HCT116 (cell line): ENCODE data around the gene AQP1. TPM values are rescaled to one million over a fixed set of nuclear protein-coding genes. Genes with fewer than 3 reads are reported as not detected.

ENCODE experiments used
- ATAC-seq: fragments of 200-7000 bp; cut with Tn5 transposase; 2 replicates; pipeline ENCODE4 v1.9.1; 2020; ENCODE audit warnings: mild to moderate bottlenecking, moderate library complexity
- BruUV-seq: library from RNA; stranded (reverse); fragments of 400-500 nt; replicated peaks from 2 replicates; lab custom pipeline; 2021; lab: Mats Ljungman, UMichigan
- CTCF ChIA-PET: fragments of 300-600 bp; sonication (Branson Sonifier 250); formaldehyde crosslinking; loops from one replicate; lab custom pipeline; 2021; ENCODE audit warnings: antibody characterized with exemption; lab: Charles Lee
- POLR2A ChIA-PET: fragments of 300-600, 350-600 bp; sonication (Branson Sonifier 250); formaldehyde crosslinking; loops from one replicate; lab custom pipeline; 2021; ENCODE audit warnings: antibody characterized with exemption; lab: Charles Lee
- RAD21 ChIA-PET, 2 experiments: fragments of 300-600 bp; sonication (Branson Sonifier 250); formaldehyde crosslinking; loops; one replicate each; lab custom pipeline; 2023; ENCODE audit warnings: low total read pairs in 2 of 2; ENCODE audit not compliant: uncharacterized antibody in 2 of 2, unreplicated experiment in 2 of 2, low non-redundant PET in 1 of 2; lab: Charles Lee
- DNase-seq: peaks from one replicate; pipeline ENCODE4 v3.0.0-alpha.2; 2010; ENCODE audit warnings: low read depth, low spot score
- H2AFZ ChIP-seq: fragments of 200-600 bp; shearing (Covaris generic), sonication (generic); 2 replicates; pipeline ENCODE4 v1.6.1; 2017; ENCODE audit warnings: low read depth, mixed run types, mixed read lengths, antibody characterized with exemption, low read length; ENCODE audit not compliant: poor library complexity, severe bottlenecking
- H3K27ac ChIP-seq: 2 replicates; pipeline ENCODE4 v1.5.1; 2012; ENCODE audit warnings: low read depth, low read length
- H3K27me3 ChIP-seq: fragments of 200-600 bp; sonication (generic); 2 replicates; pipeline ENCODE4 v1.6.1; 2016; ENCODE audit warnings: mixed run types, low read length, mixed read lengths; ENCODE audit not compliant: insufficient read depth
- H3K36me3 ChIP-seq, 2 experiments: fragments of 200-500 bp in 1 of 2; fragments of 200-600 bp in 1 of 2; sonication (Bioruptor generic) in 1 of 2; sonication (generic) in 1 of 2; 2 replicates each; pipeline versions ENCODE4 v1.5.1 to v1.6.1; 2014 to 2016; ENCODE audit warnings: low read length in 2 of 2, inconsistent platforms in 1 of 2, mixed read lengths in 1 of 2, mixed run types in 1 of 2; ENCODE audit not compliant: insufficient read depth in 2 of 2, control insufficient read depth in 1 of 2
- H3K4me1 ChIP-seq, 2 experiments: fragments of 200-600 bp in 1 of 2; sonication (generic) in 1 of 2; 2 replicates each; pipeline versions ENCODE4 v1.5.1 to v1.6.1; 2012 to 2017; ENCODE audit warnings: low read length in 2 of 2, inconsistent platforms in 1 of 2, mild to moderate bottlenecking in 1 of 2, mixed read lengths in 1 of 2, mixed run types in 1 of 2, moderate library complexity in 1 of 2; ENCODE audit not compliant: insufficient read depth in 2 of 2, control insufficient read depth in 1 of 2
- H3K4me2 ChIP-seq: fragments of 200-600 bp; sonication (generic); 2 replicates; pipeline ENCODE4 v1.6.1; 2017; ENCODE audit warnings: mixed run types, low read length, mixed read lengths
- H3K4me3 ChIP-seq, 2 experiments: fragments of 200-600 bp in 1 of 2; sonication (generic) in 1 of 2; replicated peaks in 1 of 2; 2 replicates each; pipeline ENCODE4 v1.5.1; 2011 to 2016; ENCODE audit warnings: low read length in 2 of 2, control low read depth in 1 of 2, low read depth in 1 of 2, mild to moderate bottlenecking in 1 of 2, mixed read lengths in 1 of 2, mixed run types in 1 of 2
- H3K79me2 ChIP-seq: fragments of 200-600 bp; sonication (generic); 2 replicates; pipeline ENCODE4 v1.6.1; 2017; ENCODE audit warnings: mild to moderate bottlenecking, mixed run types, low read length, moderate library complexity, mixed read lengths; ENCODE audit not compliant: insufficient read depth
- H3K9ac ChIP-seq: fragments of 200-600 bp; sonication (generic); 2 replicates; pipeline ENCODE4 v1.6.1; 2016; ENCODE audit warnings: low read length, mixed read lengths
- H3K9me2 ChIP-seq: fragments of 200-600 bp; sonication (generic), shearing (Covaris generic); 2 replicates; pipeline ENCODE4 v1.6.1; 2017; ENCODE audit warnings: mixed run types, mild to moderate bottlenecking, moderate library complexity; ENCODE audit not compliant: insufficient read depth
- H3K9me3 ChIP-seq, 2 experiments: fragments of 200-500 bp in 1 of 2; fragments of 200-600 bp in 1 of 2; sonication (Bioruptor generic) in 1 of 2; sonication (generic) in 1 of 2; 2 replicates each; pipeline ENCODE4 v1.6.1; 2014 to 2017; ENCODE audit warnings: low read length in 2 of 2, mixed read lengths in 2 of 2, inconsistent platforms in 1 of 2, low read depth in 1 of 2, mild to moderate bottlenecking in 1 of 2, mixed run types in 1 of 2, moderate library complexity in 1 of 2; ENCODE audit not compliant: control insufficient read depth in 1 of 2, insufficient read depth in 1 of 2
- H4K20me1 ChIP-seq: fragments of 200-600 bp; sonication (generic), shearing (Covaris generic); 2 replicates; pipeline ENCODE4 v1.6.1; 2017; ENCODE audit warnings: mixed run types, mild to moderate bottlenecking, moderate library complexity; ENCODE audit not compliant: insufficient read depth
- CEBPB ChIP-seq: IDR thresholded peaks from 2 replicates; pipeline ENCODE4 v1.6.1; 2012; ENCODE audit warnings: low read depth
- FOSL1 ChIP-seq: IDR thresholded peaks from 2 replicates; pipeline ENCODE4 v1.6.1; 2012; ENCODE audit warnings: low read depth
- POLR2A ChIP-seq: IDR thresholded peaks from 2 replicates; pipeline ENCODE4 v1.7.0; 2011; ENCODE audit warnings: borderline replicate concordance; ENCODE audit not compliant: insufficient read depth, insufficient read length; ENCODE audit errors: extremely low read depth
- SIN3A ChIP-seq: IDR thresholded peaks from 2 replicates; pipeline ENCODE4 v1.6.1; 2012; ENCODE audit warnings: low read depth
- TCF7L2 ChIP-seq: IDR thresholded peaks from 2 replicates; pipeline ENCODE4 v1.7.0; 2011; ENCODE audit warnings: borderline replicate concordance, inconsistent platforms; ENCODE audit not compliant: insufficient read depth, insufficient read length; ENCODE audit errors: extremely low read depth
- intact Hi-C: fragments of 100-400 bp; cut with micrococcal nuclease; formaldehyde crosslinking; loops from 2 replicates; pipeline ENCODE4 v1.10.0; 2022
- total RNA-seq: library from RNA; stranded (reverse); gene quantifications from one replicate; pipeline ENCODE4 v1.2.1, GENCODE V29; 2021; ENCODE audit not compliant: unreplicated experiment
- TF ChIP-seq, protein P1 (sequence below): IDR thresholded peaks from 2 replicates; pipeline ENCODE4 v1.6.1; 2011; ENCODE audit warnings: mild to moderate bottlenecking, low read length, moderate library complexity; ENCODE audit not compliant: insufficient replicate concordance; ENCODE audit errors: extremely low read depth

Gene AQP1
- total RNA-seq, 1 experiment from 2014 or later, result 2.0 TPM

DNA sequence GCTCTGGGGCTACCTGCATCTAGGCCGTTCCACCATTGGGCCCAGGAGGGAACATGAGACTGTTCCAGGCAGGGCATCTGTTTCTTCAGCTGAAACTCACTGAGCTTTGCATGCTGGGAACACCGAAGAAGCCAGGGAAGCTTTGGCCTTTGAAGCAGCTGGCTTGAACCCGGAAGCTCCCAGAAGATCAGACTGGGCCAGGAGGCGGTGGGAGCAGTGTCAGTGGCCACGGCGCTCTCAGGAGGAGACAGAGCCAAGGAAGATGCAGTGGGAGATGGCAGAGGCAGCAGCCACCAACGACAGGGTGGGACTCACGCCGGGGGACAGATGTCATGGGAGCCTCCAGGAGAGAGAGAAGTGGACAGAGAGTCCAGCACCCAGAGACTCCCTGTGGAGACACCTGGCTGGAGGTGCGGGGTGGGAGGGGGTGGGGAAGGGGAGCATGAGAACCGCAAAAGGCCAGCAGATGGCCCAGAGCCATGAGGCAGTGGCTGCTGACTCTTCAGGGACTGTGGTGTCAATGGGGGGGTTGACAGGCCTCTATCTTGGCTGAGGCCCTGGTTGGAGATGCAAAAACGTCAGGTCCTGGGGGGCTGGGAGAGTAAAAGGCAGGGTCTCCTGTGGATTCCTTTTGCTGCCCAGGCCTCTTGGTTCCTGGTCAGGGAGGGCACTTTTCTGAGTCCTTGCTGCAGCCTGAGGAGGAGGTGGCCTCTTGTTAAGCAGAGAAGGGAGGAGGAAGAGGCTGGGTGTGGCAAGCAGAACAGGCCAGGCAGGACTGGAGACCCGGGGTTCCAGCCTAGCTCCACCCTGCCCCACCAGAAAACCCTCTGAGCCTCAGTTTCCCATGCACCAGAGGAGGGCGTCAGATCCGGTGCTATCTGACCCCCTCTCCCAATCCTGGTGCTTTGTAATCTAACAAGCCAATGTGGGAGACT lies 6.3 kb upstream of the AQP1 start:
- ChIA-PET POLR2A (no interaction called here), RAD21 (no interaction called here), CTCF (no interaction called here)
- ATAC-seq, result no peak
- Histone ChIP-seq H3K9me3 (no peaks in the 10 kb centered on the region), H2AFZ (no peak overlapping the region), H3K4me3 (no peak overlapping the region), H3K79me2 (no peaks in the 10 kb centered on the region), H4K20me1 (no peaks in the 10 kb centered on the region), H3K27me3 (no peaks in the 10 kb centered on the region), H3K36me3 (no peaks in the 10 kb centered on the region), H3K4me1 (peaks cover 2 to 14% of the 10 kb centered on the region in 2 experiments; a peak in 2 of 4 replicates), H3K27ac (no peak overlapping the region), H3K9ac (no peak overlapping the region), H3K9me2 (no peaks in the 10 kb centered on the region), H3K4me2 (no peak overlapping the region)
- no peak for TF ChIP-seq POLR2A
- no peak for TF ChIP-seq CEBPB
- TF ChIP-seq FOSL1, result no peak
- TF ChIP-seq, protein P1, sequence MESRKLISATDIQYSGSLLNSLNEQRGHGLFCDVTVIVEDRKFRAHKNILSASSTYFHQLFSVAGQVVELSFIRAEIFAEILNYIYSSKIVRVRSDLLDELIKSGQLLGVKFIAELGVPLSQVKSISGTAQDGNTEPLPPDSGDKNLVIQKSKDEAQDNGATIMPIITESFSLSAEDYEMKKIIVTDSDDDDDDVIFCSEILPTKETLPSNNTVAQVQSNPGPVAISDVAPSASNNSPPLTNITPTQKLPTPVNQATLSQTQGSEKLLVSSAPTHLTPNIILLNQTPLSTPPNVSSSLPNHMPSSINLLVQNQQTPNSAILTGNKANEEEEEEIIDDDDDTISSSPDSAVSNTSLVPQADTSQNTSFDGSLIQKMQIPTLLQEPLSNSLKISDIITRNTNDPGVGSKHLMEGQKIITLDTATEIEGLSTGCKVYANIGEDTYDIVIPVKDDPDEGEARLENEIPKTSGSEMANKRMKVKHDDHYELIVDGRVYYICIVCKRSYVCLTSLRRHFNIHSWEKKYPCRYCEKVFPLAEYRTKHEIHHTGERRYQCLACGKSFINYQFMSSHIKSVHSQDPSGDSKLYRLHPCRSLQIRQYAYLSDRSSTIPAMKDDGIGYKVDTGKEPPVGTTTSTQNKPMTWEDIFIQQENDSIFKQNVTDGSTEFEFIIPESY, result no peak
- TF ChIP-seq TCF7L2, result no peak
- no peak for TF ChIP-seq SIN3A
- no TSS peak for BruUV-seq
- intact Hi-C loops, result no loop called here
- no peak for DNase-seq
